MM.1S (cell line): Measurements from ENCODE around the gene YWHAQ.

Experiments used
- DNase-seq: peaks from one replicate; pipeline ENCODE4 v3.0.0-alpha.2; 2015
- H2AFZ ChIP-seq: fragments of 300-600 bp; sonication (generic); 2 replicates; pipeline ENCODE4 v1.6.0; 2016; ENCODE audit warnings: antibody characterized with exemption, low read length
- H3F3A ChIP-seq: fragments of 300-600 bp; sonication (generic); 2 replicates; pipeline ENCODE4 v1.6.1; 2016; ENCODE audit warnings: mild to moderate bottlenecking, antibody characterized with exemption, low read length, moderate library complexity, mixed read lengths; ENCODE audit not compliant: insufficient read depth
- H3K27ac ChIP-seq: fragments of 300-600 bp; sonication (generic); 2 replicates; pipeline ENCODE4 v1.5.1; 2016; ENCODE audit warnings: mild to moderate bottlenecking, low read length
- H3K27me3 ChIP-seq: fragments of 300-600 bp; sonication (generic); replicated peaks from 2 replicates; pipeline ENCODE4 v1.6.0; 2016; ENCODE audit warnings: low read length; ENCODE audit not compliant: insufficient read depth
- H3K36me3 ChIP-seq: fragments of 300-600 bp; sonication (generic); replicated peaks from 2 replicates; pipeline ENCODE4 v1.6.1; 2016; ENCODE audit warnings: mild to moderate bottlenecking, low read length, mixed read lengths; ENCODE audit not compliant: insufficient read depth
- H3K4me1 ChIP-seq: fragments of 300-600 bp; sonication (generic); 2 replicates; pipeline ENCODE4 v1.6.1; 2016; ENCODE audit warnings: low read length, mixed read lengths
- H3K4me2 ChIP-seq: fragments of 300-600 bp; sonication (generic); 2 replicates; pipeline ENCODE4 v1.6.0; 2016; ENCODE audit warnings: low read depth, low read length
- H3K4me3 ChIP-seq: fragments of 300-600 bp; sonication (generic); 2 replicates; pipeline ENCODE4 v1.5.1; 2016; ENCODE audit warnings: low read length, mixed read lengths
- H3K79me2 ChIP-seq: fragments of 300-600 bp; sonication (generic); 2 replicates; pipeline ENCODE4 v1.6.1; 2016; ENCODE audit warnings: mixed run types, low read length, mixed read lengths
- H3K9ac ChIP-seq: fragments of 300-600 bp; sonication (generic); 2 replicates; pipeline ENCODE4 v1.6.1; 2016; ENCODE audit warnings: low read length, mixed read lengths
- H3K9me2 ChIP-seq: fragments of 300-600 bp; sonication (generic); replicated peaks from 2 replicates; pipeline ENCODE4 v1.6.1; 2016; ENCODE audit warnings: mild to moderate bottlenecking, low read length, mixed read lengths; ENCODE audit not compliant: insufficient read depth
- H3K9me3 ChIP-seq: fragments of 300-600 bp; sonication (generic); replicated peaks from 2 replicates; pipeline ENCODE4 v1.6.1; 2016; ENCODE audit warnings: mild to moderate bottlenecking, low read length, mixed read lengths; ENCODE audit not compliant: insufficient read depth
- H4K20me1 ChIP-seq: fragments of 300-600 bp; sonication (generic); 2 replicates; pipeline ENCODE4 v1.6.1; 2016; ENCODE audit warnings: mild to moderate bottlenecking, low read length, moderate library complexity, mixed read lengths; ENCODE audit not compliant: insufficient read depth
- EZH2 ChIP-seq: fragments of 300-600 bp; sonication (generic); optimal IDR thresholded peaks from 2 replicates; pipeline ENCODE3; 2017; ENCODE audit warnings: low read depth, mild to moderate bottlenecking, antibody characterized with exemption, low read length, mixed read lengths
- EZH2phosphoT487 ChIP-seq: fragments of 300-600 bp; sonication (generic); IDR thresholded peaks from 2 replicates; pipeline ENCODE4 v1.6.1; 2018; ENCODE audit warnings: antibody characterized with exemption, low read length
- TF ChIP-seq, protein P1 (sequence below): fragments of 300-600 bp; sonication (generic); IDR thresholded peaks from 2 replicates; pipeline ENCODE4 v1.5.1; 2016; ENCODE audit warnings: antibody characterized with exemption, low read length, mixed read lengths

Gene YWHAQ

DNA sequence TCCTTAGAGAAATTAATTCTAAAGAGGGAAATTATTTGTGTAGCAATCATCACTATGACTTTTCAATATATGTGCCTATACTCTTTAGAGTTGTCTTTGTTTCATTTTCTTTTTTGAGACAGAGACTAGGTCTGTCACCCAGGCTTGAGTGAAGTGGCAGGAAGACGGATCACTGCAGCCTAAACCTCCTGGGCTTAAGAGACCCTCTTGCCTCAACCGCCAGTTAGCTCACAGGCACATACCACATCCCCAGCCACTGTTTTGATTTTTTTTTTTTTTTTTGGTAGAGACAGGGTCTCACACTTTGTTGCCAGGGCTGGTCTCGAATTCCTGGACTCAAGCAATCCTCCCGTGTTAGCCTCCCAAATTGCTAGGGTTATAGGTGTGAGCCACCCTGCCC, 12.4 kb downstream of the YWHAQ start:
- Histone ChIP-seq H3K79me2 (peaks cover 99% of the 10 kb centered on the region), H3K36me3 (no peaks in the 10 kb centered on the region), H3K9me3 (no peaks in the 10 kb centered on the region), H3K4me2 (peak overlapping the region; percentile 15; the same call in 1 of the 2 replicates), H3K4me1 (peaks cover 9% of the 10 kb centered on the region; the same call in 1 of the 2 replicates), H2AFZ (no peak overlapping the region), H3F3A (no peaks in the 10 kb centered on the region), H4K20me1 (peaks cover 77% of the 10 kb centered on the region), H3K9me2 (no peaks in the 10 kb centered on the region), H3K27ac (no peak overlapping the region), H3K9ac (no peak overlapping the region), H3K27me3 (no peaks in the 10 kb centered on the region), H3K4me3 (no peak overlapping the region)
- DNase-seq, result peak; percentile 27
- TF ChIP-seq EZH2 (no peak), EZH2phosphoT487 (no peak)
- TF ChIP-seq, protein P1, sequence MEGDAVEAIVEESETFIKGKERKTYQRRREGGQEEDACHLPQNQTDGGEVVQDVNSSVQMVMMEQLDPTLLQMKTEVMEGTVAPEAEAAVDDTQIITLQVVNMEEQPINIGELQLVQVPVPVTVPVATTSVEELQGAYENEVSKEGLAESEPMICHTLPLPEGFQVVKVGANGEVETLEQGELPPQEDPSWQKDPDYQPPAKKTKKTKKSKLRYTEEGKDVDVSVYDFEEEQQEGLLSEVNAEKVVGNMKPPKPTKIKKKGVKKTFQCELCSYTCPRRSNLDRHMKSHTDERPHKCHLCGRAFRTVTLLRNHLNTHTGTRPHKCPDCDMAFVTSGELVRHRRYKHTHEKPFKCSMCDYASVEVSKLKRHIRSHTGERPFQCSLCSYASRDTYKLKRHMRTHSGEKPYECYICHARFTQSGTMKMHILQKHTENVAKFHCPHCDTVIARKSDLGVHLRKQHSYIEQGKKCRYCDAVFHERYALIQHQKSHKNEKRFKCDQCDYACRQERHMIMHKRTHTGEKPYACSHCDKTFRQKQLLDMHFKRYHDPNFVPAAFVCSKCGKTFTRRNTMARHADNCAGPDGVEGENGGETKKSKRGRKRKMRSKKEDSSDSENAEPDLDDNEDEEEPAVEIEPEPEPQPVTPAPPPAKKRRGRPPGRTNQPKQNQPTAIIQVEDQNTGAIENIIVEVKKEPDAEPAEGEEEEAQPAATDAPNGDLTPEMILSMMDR, result no peak

DNA sequence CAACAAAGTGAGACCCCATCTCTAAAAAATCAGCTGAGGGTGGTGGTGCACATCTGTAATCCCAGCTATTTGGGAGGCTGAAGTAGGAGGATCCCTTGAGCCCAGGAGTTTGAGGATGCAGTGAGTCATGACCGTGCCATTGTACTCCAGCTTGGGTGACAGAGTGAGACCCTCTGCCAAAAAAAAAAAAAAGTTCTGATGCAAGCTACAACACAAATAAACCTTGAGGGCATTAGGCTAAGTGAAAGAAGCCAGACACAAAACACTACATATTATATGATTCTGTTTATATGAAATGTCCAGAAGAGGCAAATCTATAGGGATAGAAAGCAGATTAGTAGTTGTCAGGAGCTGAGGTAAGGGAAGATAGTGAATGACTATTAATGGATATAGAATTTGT, 13.0 kb downstream of the YWHAQ start:
- H3K9ac ChIP-seq, result no peak overlapping the region
- H3F3A ChIP-seq, result no peaks in the 10 kb centered on the region
- no peak overlapping the region for H3K27ac ChIP-seq
- no peak overlapping the region for H3K4me2 ChIP-seq
- H3K79me2 ChIP-seq, result peaks cover 99% of the 10 kb centered on the region
- H3K9me3 ChIP-seq, result no peaks in the 10 kb centered on the region
- TF ChIP-seq, protein P1, result no peak
- TF ChIP-seq EZH2 (no peak), EZH2phosphoT487 (no peak)
- DNase-seq, result no peak
- H3K9me2 ChIP-seq, result no peaks in the 10 kb centered on the region
- H2AFZ ChIP-seq, result no peak overlapping the region
- peaks cover 78% of the 10 kb centered on the region for H4K20me1 ChIP-seq
- H3K36me3 ChIP-seq, result no peaks in the 10 kb centered on the region
- H3K4me1 ChIP-seq, result peaks cover 9% of the 10 kb centered on the region; the same call in 1 of the 2 replicates
- no peak overlapping the region for H3K4me3 ChIP-seq
- no peaks in the 10 kb centered on the region for H3K27me3 ChIP-seq

DNA sequence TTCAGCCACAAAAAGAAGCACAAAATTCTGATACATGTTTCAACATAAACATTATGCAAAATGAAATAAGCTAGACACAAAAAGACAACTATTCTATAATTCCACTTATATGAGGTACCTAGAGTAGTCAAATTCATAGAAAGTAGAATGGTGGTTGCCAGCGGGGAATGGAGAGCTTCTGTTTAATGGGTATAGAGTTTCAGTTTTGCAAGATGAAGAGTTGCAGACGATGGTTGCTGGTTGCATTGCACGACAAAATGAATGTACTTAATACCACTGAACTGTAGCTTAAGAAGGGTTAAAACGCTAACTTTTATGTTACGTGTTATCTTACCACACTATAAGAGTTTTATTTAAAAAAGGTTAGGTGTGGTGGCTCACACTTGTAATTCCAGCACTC, 13.5 kb downstream of the YWHAQ start:
- Histone ChIP-seq H3K27ac (no peak overlapping the region), H3K4me2 (no peak overlapping the region), H3F3A (no peaks in the 10 kb centered on the region), H3K4me1 (peaks cover 9% of the 10 kb centered on the region; the same call in 1 of the 2 replicates), H2AFZ (no peak overlapping the region), H3K9me3 (no peaks in the 10 kb centered on the region), H3K4me3 (no peak overlapping the region), H3K9ac (no peak overlapping the region), H3K27me3 (no peaks in the 10 kb centered on the region), H3K36me3 (0 out of 2 replicates have a peak, but pooled peaks cover 2% of the 10 kb centered on the region), H4K20me1 (peaks cover 80% of the 10 kb centered on the region), H3K9me2 (no peaks in the 10 kb centered on the region), H3K79me2 (peaks cover 99% of the 10 kb centered on the region)
- no peak for DNase-seq
- TF ChIP-seq EZH2 (no peak), EZH2phosphoT487 (no peak)
- TF ChIP-seq, protein P1, result no peak
